Stimulated activated CD4-positive, alpha-beta T cell treated with anti-CD3 and anti-CD28 coated beads, Interleukin-4, amount 100 ng/mL, for 24 hours (primary cell): ENCODE data around the gene OBSCN.

Experiments
- DNase-seq: peaks from one replicate; pipeline ENCODE4 v3.0.0-alpha.2; 2020

OBSCN gene

DNA sequence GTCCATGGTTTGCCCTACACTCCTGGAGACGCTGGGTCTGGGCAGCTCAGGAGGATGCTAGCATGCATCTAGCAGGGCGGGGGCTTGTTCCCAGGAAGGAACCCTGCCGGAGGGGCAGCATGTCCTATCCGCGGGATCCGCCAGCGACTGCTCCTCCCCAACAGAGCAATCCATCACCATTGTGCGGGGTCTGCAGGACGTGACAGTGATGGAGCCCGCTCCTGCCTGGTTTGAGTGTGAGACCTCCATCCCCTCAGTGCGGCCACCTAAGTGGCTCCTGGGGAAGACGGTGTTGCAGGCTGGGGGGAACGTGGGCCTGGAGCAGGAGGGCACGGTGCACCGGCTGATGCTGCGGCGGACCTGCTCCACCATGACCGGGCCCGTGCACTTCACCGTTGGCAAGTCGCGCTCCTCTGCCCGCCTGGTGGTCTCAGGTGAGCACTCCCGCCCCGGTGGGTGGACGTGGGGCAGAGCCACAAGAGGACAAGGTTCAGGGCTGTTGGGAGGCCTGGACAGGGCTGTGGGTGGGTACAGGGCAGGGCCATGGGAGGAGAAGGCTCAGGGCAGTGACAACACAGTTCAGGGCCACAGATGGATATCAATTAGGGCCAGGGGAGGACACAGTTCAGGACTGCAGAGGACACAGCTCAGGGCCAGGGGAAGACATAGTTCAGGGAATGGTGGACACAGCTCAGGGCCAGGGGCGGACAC is 71.3 kb downstream of the OBSCN start:
- no peak for DNase-seq

DNA sequence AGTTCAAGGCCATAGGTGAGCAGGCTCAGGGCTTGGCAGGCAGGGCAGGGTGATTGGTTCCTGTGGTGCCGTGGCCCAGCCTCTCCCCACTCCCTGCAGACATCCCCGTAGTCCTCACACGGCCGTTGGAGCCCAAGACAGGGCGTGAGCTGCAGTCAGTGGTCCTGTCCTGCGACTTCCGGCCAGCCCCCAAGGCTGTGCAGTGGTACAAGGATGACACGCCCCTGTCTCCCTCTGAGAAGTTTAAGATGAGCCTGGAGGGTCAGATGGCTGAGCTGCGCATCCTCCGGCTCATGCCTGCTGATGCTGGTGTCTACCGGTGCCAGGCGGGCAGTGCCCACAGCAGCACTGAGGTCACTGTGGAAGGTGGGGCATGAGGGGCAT is 71.9 kb downstream of the OBSCN start:
- DNase-seq, result no peak

DNA sequence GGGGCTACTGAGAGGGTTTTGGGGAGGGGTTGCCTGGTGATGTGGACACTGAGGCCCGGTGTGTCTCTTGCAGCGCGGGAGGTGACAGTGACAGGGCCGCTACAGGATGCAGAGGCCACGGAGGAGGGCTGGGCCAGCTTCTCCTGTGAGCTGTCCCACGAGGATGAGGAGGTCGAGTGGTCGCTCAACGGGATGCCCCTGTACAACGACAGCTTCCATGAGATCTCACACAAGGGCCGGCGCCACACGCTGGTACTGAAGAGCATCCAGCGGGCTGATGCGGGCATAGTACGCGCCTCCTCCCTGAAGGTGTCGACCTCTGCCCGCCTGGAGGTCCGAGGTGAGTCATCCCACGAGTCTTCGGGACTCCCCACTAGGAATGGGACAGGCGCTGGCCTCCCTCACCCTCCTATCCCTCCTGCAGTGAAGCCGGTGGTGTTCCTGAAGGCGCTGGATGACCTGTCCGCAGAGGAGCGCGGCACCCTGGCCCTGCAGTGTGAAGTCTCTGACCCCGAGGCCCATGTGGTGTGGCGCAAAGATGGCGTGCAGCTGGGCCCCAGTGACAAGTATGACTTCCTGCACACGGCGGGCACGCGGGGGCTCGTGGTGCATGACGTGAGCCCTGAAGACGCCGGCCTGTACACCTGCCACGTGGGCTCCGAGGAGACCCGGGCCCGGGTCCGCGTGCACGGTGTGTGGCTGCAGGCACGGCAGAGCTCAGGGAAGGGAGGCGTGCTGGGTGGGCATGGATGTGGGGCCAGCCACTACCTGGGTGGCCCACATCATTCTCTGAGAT is 72.5 kb downstream of the OBSCN start:
- DNase-seq, result no peak

DNA sequence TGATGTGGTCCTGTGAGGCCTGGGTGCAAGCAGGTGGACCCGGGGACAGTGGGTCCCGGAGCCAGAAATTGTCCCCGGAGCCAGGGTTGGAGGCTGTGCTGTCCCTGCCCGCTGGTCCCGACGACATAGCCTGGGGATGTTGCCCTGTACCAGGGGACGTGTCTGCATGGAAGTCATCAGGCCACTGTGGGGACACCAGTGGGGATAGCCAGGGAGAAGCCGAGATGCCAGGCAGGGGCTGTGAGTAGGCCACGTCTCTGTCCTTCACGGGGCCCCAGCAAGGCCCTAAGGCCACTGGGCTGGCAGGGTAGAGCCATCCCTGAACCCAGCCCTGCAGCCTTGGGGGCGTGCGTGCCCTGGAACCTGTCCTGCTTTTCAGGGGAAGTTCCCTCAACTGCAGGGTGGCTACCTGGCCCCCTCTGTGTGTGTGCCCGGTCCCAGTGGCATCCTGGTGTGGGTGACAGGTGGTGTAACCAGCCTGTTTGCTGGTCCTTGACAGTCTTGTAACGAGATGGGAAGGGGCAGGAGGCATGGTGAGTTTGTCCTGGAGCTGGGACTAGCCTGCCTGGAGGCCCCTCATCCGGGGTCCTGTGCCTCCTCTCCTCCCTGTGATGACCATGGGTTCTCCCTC is 73.2 kb downstream of the OBSCN start:
- no peak for DNase-seq

DNA sequence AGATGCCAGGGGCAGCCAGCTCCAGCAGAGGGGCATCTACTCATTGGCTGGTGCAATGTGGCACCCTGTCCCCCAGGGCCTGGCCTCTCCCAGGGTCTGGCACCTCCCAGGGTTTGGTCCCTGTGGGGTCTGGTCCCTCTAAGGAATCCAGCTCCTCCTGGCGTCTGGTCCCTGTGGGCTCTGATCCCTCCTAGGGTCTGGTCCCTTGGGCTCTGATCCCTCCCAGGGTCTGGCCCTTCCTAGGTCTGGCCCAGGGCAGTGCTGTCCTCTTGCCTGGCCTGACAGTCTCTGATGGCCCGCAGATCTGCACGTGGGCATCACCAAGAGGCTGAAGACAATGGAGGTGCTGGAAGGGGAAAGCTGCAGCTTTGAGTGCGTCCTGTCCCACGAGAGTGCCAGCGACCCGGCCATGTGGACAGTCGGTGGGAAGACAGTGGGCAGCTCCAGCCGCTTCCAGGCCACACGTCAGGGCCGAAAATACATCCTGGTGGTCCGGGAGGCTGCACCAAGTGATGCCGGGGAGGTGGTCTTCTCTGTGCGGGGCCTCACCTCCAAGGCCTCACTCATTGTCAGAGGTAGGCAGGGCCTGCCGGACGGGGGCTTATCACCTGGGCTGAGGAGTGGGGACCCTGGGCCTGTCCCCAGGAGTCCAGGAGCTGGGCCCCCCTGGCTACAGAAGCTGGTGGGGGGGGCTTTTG is 73.9 kb downstream of the OBSCN start:
- no peak for DNase-seq

DNA sequence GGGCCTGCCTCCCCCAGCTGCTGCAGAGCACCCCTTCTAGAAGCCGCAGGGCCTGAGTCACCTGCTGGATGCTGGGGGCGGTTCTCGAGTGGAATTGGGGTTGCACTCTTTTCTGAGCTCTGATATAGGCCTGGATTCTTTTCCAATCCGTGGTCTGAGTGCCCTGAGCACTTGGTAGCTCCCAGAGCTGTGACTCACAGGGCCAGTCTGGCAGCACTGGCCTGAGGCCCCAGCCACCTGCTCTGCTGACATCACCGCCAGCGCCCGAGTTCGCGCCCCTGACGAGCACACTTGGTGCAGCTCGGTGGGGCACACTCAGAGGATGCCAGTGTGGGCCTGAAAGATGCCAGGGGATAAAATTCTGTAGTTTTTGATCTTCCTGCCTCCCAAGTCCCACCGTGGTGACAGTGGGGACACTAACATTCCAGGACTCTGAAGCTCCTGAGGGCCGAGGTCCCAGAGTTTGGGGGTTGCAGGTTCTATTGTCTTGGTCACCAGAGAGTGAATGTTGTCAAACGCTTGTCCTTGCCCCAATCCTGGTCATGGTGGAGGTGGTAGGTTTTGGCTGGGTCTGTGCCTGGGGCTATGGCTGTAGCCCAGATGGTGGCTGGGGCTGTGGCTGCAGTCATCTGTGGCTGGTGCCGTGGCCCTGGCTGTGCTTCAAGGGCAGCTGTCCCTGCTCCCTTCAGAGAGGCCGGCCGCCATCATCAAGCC is 74.6 kb downstream of the OBSCN start:
- DNase-seq, result no peak

DNA sequence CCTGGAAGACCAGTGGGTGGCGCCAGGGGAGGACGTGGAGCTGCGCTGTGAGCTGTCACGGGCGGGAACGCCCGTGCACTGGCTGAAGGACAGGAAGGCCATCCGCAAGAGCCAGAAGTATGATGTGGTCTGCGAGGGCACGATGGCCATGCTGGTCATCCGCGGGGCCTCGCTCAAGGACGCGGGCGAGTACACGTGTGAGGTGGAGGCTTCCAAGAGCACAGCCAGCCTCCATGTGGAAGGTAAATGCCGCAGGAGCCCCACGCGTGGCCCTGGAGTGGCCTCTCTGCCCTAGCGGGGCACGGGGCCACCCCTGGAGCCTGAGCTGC is 75.2 kb downstream of the OBSCN start:
- no peak for DNase-seq

DNA sequence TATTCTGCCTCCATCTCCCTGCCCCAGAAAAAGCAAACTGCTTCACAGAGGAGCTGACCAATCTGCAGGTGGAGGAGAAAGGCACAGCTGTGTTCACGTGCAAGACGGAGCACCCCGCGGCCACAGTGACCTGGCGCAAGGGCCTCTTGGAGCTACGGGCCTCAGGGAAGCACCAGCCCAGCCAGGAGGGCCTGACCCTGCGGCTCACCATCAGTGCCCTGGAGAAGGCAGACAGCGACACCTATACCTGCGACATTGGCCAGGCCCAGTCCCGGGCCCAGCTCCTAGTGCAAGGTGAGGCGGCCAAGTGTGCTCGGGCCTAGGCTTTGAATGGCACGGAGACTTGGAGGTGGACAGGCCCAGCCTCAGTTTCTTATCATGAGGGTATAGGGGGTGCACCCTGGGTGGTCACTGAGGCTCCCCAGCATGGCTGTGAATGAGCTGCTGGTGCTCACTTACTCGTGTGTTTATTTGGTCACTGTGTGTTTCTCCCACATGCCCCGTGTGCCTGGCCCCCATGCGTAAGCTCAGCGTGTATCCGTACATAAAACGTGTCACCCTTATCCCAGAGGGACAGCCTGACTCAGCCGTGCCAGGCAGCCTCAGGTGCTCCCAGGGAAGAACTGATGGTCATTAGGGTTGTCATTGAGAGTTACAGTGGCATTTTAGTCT is 75.8 kb downstream of the OBSCN start:
- DNase-seq, result no peak

DNA sequence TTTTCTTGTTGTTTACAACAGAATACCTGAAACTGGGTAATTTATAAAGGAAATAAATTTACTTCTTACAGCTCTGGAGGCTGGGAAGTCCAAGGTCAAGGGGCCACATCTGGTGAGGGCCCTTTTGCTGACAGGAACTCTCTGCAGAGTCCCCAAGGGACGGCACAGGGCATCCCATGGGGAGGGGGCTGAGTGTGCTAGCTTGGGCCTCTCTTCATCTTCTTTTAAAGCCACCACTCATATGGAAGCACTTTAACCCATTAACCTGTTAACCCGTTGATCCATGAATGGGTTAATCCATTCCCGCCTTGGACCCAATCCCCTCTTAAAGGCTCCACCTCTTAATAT is 76.3 kb downstream of the OBSCN start:
- no peak for DNase-seq

DNA sequence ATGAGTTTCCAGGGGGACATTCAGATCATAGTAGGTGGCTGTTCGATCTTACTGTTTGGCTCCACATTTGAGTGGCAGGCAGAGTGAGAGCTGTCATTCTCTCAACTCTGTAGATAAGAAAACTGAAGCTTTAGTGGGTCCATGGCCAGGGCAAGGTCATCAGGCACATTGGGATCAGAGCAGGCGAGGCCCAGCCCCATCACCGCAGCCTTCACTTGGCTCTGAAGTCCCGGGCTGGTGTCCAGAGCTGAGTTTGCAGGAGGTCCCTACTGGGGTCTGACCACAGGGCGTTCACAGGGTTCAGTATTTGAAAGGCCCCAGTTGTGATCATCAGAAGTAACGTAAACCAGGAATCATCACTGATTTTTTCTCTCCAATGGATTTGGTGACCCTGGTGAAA is 76.7 kb downstream of the OBSCN start:
- no peak for DNase-seq

DNA sequence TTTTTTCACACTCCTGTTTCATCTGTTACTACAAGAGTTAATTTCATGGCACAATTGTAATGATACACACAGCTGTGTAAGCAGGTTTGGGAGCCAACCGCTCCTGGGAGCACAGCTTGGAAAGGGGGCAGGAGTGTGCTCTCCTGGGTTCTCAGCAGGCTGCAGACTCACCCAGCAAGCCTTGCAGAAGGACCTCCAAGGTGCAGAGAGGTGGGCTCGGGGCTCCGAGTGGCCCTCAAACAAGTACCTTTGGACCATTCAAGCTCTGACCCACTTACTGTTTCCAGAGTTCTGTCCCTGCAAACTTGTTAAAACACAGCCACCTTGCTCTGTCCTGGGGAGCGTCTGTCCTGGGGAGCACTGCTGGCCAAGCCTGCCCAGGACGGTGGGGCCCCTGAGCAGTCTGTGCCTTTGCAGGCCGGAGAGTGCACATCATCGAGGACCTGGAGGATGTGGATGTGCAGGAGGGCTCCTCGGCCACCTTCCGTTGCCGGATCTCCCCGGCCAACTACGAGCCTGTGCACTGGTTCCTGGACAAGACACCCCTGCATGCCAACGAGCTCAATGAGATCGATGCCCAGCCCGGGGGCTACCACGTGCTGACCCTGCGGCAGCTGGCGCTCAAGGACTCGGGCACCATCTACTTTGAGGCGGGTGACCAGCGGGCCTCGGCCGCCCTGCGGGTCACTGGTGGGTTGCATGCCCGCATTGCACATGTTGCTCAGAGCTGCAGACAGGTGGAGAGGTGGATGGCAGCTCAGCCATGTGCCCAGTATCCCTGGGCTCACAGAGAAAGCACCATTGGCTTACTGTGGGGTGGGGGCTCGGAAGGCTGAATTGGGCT is 78.0 kb downstream of the OBSCN start:
- DNase-seq, result no peak

DNA sequence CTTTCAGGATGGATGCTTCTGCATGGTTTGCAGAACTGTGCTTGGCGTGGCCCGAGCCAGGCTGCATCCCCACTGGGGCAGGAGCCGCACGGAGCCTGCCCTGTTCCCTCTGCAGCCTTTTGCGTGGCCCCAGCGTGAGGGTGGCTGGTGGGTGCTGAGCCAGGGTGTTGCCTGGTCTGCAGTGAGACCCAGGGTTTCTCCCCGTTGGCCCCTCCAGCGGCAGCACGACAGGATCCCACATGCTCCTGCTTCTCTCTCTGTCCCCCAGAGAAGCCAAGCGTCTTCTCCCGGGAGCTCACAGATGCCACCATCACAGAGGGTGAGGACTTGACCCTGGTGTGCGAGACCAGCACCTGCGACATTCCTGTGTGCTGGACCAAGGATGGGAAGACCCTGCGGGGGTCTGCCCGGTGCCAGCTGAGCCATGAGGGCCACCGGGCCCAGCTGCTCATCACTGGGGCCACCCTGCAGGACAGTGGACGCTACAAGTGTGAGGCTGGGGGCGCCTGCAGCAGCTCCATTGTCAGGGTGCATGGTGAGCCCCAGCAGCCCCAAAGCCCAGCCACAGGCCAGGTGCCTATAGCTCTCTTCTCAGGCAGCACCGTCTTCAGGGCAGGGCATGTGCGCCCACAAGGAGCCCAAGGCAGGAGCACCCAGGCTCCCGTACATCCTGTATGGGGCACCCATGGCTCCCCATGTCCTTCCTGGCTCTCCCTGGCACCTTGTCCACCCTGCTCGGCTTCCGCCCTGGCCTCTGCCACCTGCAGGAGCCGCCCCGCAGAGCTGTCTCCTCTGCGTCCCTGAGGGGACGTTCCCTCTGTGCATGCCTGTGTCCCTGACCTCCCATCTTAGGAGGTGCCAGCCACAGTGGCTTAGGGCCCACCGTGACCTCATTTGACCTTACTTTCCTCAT is 78.9 kb downstream of the OBSCN start:
- no peak for DNase-seq

DNA sequence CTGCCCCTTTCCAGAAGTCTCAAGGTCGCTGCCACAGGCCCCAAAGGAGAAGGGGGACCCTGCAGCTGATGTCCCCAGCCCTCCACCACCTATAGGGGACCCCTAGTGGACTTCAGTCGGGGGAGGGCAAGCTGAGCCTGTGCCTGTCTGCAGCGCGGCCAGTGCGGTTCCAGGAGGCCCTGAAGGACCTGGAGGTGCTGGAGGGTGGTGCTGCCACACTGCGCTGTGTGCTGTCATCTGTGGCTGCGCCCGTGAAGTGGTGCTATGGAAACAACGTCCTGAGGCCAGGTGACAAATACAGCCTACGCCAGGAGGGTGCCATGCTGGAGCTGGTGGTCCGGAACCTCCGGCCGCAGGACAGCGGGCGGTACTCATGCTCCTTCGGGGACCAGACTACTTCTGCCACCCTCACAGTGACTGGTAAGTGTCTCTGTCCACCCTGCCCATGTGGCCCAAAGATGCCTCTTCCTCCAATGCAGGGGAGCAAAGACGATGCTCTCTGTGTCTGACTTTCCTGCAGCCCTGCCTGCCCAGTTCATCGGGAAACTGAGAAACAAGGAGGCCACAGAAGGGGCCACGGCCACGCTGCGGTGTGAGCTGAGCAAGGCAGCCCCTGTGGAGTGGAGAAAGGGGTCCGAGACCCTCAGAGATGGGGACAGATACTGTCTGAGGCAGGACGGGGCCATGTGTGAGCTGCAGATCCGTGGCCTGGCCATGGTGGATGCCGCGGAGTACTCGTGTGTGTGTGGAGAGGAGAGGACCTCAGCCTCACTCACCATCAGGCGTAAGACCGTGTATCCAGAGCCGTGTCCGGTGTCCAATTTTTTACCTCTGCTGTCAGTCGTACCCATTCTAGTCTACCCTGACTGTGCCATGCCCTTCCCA is 79.9 kb downstream of the OBSCN start:
- no peak for DNase-seq

DNA sequence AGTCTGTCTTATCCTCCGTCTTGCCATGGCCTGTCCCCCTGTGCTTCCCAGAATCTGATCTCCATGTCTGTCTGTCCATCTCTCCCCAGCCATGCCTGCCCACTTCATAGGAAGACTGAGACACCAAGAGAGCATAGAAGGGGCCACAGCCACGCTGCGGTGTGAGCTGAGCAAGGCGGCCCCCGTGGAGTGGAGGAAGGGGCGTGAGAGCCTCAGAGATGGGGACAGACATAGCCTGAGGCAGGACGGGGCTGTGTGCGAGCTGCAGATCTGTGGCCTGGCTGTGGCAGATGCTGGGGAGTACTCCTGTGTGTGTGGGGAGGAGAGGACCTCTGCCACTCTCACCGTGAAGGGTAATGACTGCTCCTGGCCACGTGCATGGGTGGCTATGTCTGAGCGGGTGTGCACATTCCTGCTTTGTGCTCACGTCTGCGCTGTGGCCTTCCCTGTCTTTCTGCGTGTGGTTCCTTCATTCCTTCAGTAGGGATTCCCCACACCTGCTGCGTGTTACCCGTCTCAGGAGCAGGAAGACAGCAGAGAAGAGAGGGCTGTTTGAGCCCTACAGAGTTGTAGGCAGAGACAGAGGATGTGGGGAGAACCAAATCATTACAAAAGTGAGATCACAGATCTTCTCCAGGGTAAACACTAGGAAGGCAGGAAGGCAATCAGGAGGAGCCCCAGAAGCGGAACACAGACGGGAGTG is 80.8 kb downstream of the OBSCN start:
- DNase-seq, result no peak

DNA sequence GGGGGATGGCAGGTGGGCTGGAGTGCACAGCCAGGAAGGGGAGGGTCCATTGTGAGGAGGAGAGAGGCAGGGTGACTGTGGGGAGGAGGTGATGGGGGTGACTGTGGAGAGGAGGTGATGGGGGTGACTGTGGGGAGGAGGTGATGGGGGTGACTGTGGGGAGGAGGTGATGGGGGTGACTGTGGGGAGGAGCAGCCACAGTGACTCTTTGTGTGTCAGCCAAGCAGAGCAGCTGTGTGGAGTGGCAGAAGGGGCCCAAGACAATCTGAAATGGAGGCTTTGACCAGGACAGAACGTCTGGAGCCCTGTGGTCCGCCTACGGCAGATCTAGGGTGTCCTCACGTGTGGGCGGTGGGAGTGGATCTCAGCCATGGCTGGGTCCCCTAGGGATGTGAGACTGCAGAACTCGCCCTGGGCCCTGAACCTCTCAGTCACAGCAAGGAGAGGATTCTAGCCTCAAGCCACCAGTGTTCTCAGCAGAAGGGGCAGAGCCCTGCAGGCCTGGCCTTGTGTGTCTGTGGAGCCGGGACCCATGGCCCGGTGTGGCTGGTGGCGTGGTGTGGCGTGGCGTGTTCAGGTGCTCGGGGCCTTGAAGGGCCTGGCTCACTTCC is 81.5 kb downstream of the OBSCN start:
- DNase-seq, result no peak

DNA sequence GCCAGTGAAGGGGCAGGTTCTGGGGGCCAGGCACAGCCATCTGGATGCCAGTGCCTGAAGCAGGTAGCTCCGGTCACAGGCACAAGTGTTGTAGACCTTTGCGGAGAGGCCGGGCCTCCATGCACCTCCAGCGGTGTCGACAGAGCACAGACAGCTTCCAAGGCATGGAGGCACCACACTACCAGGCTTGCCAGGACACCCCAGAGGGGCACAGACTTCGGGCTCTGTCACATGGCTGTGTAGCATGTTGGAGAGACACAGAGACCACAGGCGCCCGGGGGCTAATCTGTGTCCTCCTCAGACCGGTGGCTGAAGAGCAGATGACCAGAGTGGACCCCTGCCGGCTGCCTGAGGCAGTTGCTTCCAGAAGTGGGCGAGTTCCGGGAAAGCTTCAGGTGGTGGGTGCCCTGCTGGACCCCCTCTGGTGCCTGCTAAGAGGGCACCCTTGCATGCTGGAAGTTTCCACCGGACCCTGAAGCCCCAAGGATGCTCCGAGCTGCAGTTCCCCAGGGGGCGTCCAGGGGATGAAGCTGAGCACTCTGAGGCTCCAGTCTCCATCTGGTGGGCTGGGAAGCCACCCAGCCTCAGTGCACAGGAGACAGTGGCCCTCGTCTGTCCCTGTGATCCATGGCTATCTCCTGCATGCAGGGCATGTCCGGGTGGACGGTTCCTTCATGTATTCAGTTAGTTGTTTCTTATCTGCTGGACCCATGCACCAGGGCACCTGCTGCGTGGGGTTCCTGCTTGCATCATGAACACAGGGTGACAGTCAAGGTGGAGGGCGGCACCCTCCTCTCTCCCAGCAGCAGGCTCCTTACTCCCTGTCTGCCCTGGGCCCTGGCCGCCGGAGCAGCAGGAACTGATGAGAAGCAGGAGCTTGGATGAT is 82.4 kb downstream of the OBSCN start:
- no peak for DNase-seq

DNA sequence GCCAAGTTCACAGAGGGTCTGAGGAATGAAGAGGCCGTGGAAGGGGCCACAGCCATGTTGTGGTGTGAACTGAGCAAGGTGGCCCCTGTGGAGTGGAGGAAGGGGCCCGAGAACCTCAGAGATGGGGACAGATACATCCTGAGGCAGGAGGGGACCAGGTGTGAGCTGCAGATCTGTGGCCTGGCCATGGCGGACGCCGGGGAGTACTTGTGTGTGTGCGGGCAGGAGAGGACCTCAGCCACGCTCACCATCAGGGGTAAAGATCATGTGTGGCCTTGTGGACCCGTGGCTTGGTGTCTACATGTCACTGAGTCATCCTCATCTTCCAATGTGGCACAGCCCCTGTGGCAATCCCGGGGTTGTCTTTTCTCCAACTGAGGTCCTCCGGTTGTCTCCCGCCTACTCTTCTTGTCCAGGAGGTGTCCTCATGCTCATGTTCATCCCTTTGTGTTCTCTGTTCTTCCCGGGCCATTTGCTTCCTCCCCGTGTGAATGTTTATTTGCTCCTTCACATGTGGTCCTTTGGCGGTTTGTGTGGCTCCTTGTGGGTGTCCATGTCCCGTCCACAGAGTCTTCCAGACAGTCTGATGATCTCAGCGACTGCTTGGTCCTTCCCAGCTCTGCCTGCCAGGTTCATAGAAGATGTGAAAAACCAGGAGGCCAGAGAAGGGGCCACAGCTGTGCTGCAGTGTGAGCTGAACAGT is 84.2 kb downstream of the OBSCN start:
- no peak for DNase-seq
